ENCODE measurements around the gene PHLPP1.

DNA sequence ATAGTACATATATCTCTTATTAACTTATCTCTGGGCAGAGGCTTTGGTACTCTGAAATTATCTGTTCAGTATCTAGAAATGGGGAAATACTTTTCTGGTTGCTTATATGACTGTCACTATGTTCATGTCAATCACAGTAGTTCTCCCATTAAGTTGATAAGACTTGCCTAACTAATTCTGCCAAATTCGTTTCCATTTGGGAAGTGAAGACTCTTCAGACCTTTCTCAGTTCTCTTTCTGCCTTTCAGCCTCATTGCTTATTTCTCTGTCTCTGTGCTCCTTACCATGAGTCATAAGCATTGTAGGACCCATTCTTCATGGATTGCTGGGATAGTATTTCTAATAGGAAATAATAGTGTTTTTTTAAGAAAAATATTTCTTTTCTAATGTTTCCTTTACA, 113.5 kb downstream of the PHLPP1 start:
- TF ChIP-seq, protein P1, sequence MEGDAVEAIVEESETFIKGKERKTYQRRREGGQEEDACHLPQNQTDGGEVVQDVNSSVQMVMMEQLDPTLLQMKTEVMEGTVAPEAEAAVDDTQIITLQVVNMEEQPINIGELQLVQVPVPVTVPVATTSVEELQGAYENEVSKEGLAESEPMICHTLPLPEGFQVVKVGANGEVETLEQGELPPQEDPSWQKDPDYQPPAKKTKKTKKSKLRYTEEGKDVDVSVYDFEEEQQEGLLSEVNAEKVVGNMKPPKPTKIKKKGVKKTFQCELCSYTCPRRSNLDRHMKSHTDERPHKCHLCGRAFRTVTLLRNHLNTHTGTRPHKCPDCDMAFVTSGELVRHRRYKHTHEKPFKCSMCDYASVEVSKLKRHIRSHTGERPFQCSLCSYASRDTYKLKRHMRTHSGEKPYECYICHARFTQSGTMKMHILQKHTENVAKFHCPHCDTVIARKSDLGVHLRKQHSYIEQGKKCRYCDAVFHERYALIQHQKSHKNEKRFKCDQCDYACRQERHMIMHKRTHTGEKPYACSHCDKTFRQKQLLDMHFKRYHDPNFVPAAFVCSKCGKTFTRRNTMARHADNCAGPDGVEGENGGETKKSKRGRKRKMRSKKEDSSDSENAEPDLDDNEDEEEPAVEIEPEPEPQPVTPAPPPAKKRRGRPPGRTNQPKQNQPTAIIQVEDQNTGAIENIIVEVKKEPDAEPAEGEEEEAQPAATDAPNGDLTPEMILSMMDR (conservative IDR thresholded peaks at IDR 0.05; ENCODE audit: low read depth in 2 of 2), result no peak
- TF ChIP-seq EZH2phosphoT487 (IDR thresholded peaks at IDR 0.05; ENCODE audit: unreplicated experiment) (no peak), EZH2 (IDR thresholded peaks at IDR 0.05; ENCODE audit: low read depth, unreplicated experiment) (no peak), POLR2AphosphoS5 (IDR thresholded peaks at IDR 0.05; ENCODE audit: low read depth) (no peak), STAT1 (IDR thresholded peaks at IDR 0.05; ENCODE audit: unreplicated experiment) (no peak), JUNB (IDR thresholded peaks at IDR 0.05; ENCODE audit: unreplicated experiment) (no peak), CREB1 (CRISPR knock-in tag; IDR thresholded peaks at IDR 0.05; ENCODE audit: low read depth) (no peak), ZNF331 (CRISPR knock-in tag; IDR thresholded peaks at IDR 0.05; ENCODE audit: low read depth) (no peak)
- TF ChIP-seq, protein P2, sequence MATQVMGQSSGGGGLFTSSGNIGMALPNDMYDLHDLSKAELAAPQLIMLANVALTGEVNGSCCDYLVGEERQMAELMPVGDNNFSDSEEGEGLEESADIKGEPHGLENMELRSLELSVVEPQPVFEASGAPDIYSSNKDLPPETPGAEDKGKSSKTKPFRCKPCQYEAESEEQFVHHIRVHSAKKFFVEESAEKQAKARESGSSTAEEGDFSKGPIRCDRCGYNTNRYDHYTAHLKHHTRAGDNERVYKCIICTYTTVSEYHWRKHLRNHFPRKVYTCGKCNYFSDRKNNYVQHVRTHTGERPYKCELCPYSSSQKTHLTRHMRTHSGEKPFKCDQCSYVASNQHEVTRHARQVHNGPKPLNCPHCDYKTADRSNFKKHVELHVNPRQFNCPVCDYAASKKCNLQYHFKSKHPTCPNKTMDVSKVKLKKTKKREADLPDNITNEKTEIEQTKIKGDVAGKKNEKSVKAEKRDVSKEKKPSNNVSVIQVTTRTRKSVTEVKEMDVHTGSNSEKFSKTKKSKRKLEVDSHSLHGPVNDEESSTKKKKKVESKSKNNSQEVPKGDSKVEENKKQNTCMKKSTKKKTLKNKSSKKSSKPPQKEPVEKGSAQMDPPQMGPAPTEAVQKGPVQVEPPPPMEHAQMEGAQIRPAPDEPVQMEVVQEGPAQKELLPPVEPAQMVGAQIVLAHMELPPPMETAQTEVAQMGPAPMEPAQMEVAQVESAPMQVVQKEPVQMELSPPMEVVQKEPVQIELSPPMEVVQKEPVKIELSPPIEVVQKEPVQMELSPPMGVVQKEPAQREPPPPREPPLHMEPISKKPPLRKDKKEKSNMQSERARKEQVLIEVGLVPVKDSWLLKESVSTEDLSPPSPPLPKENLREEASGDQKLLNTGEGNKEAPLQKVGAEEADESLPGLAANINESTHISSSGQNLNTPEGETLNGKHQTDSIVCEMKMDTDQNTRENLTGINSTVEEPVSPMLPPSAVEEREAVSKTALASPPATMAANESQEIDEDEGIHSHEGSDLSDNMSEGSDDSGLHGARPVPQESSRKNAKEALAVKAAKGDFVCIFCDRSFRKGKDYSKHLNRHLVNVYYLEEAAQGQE (IDR thresholded peaks at IDR 0.05; ENCODE audit: unreplicated experiment), result no peak
- TF ChIP-seq, protein P3, sequence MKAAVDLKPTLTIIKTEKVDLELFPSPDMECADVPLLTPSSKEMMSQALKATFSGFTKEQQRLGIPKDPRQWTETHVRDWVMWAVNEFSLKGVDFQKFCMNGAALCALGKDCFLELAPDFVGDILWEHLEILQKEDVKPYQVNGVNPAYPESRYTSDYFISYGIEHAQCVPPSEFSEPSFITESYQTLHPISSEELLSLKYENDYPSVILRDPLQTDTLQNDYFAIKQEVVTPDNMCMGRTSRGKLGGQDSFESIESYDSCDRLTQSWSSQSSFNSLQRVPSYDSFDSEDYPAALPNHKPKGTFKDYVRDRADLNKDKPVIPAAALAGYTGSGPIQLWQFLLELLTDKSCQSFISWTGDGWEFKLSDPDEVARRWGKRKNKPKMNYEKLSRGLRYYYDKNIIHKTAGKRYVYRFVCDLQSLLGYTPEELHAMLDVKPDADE (IDR thresholded peaks at IDR 0.05), result no peak
